HFF-Myc (cell line): ENCODE measurements around the gene ESR2.

ENCODE experiments used
- DNase-seq: peaks from one replicate; pipeline ENCODE4 v3.0.0-alpha.2; 2011; ENCODE audit warnings: low read depth; ENCODE audit errors: extremely low read depth
- H3K4me3 ChIP-seq: replicated peaks from 2 replicates; pipeline ENCODE4 v1.5.1; 2011; ENCODE audit warnings: low read depth, mild to moderate bottlenecking, control low read depth, low read length
- CTCF ChIP-seq: IDR thresholded peaks from 2 replicates; pipeline ENCODE4 v1.5.1; 2012; ENCODE audit warnings: mild to moderate bottlenecking, low read depth, low read length, control low read depth; ENCODE audit errors: missing control alignments

The ESR2 gene

GRCh38 chr14:64201921-64202545 lies 92.1 kb downstream of the ESR2 start:
- H3K4me3 ChIP-seq = no peak overlapping the region
- TF ChIP-seq CTCF = no peak
- no peak for DNase-seq

- H3K4me3 ChIP-seq = no peak overlapping the region
- no peak for DNase-seq
- TF ChIP-seq CTCF = no peak
Measured at GRCh38 chr14:64201296-64201695, 92.9 kb downstream of the ESR2 start.

GRCh38 chr14:64200170-64200569 lies 94.0 kb downstream of the ESR2 start:
- no peak for TF ChIP-seq CTCF
- no peak overlapping the region for H3K4me3 ChIP-seq
- DNase-seq = no peak

- TF ChIP-seq CTCF = no peak
- no peak overlapping the region for H3K4me3 ChIP-seq
- no peak for DNase-seq
Measured at GRCh38 chr14:64198486-64198885, 95.7 kb downstream of the ESR2 start.

GRCh38 chr14:64197996-64198395 lies 96.2 kb downstream of the ESR2 start:
- no peak for TF ChIP-seq CTCF
- no peak overlapping the region for H3K4me3 ChIP-seq
- DNase-seq = no peak

GRCh38 chr14:64196814-64197411 lies 97.3 kb downstream of the ESR2 start:
- DNase-seq = no peak
- no peak for TF ChIP-seq CTCF
- H3K4me3 ChIP-seq = peak overlapping the region; percentile 37

- DNase-seq = no peak
- no peak for TF ChIP-seq CTCF
Measured at GRCh38 chr14:64196056-64196455, 98.1 kb downstream of the ESR2 start.

More at GRCh38 chr14:64196056-64196455, 98.1 kb downstream of the ESR2 start:
- no peak overlapping the region for H3K4me3 ChIP-seq
